Retina (tissue), 1 donor: Measurements from ENCODE around the gene STK11.

ENCODE experiments used
- DNase-seq: peaks from one replicate; pipeline ENCODE4 v3.0.0-alpha.2; 2016

The STK11 gene, protein sequence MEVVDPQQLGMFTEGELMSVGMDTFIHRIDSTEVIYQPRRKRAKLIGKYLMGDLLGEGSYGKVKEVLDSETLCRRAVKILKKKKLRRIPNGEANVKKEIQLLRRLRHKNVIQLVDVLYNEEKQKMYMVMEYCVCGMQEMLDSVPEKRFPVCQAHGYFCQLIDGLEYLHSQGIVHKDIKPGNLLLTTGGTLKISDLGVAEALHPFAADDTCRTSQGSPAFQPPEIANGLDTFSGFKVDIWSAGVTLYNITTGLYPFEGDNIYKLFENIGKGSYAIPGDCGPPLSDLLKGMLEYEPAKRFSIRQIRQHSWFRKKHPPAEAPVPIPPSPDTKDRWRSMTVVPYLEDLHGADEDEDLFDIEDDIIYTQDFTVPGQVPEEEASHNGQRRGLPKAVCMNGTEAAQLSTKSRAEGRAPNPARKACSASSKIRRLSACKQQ

DNA sequence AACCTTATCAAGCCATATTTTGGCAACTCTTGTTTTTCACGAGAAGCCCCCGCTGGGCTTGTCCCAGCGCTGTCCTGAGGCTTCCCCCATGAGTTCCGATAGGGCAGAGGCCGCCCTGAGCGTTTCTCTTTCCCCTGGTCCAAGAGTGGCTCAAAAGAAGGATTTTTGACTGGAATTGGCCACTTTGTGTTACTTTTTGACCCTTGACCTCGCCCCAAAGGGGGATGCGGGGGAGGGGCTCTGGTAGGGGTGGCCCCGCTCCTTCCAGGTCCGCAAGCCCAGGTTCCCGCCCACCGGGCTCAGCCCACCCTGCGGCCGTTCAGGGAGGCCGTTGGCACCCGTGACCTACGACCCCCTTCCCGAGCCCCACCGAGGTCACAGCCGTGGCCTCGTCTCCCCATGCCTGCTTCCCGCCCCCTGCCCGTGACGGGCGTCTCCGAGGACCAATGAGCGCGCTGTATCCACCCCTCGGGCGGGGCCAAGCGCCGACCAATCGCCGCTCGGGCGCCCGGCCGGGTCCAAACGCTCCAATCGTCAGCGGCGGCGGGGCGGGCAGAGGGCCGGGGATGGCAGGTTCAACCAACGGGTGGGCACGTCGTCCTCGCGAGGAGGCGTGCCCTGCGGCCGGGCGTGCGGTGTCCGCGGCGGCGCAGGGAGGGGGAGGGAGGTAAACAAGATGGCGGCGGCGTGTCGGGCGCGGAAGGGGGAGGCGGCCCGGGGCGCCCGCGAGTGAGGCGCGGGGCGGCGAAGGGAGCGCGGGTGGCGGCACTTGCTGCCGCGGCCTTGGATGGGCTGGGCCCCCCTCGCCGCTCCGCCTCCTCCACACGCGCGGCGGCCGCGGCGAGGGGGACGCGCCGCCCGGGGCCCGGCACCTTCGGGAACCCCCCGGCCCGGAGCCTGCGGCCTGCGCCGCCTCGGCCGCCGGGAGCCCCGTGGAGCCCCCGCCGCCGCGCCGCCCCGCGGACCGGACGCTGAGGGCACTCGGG is at the start of gene STK11:
STK11 (plus strand) TSS at position 665 of the 986 bp plus-strand sequence. CDS start 1,136 bp downstream, outside the sequence.
- peak; percentile 98 for DNase-seq

GRCh38 chr19:1156305-1156801 is 49.2 kb upstream of the STK11 start:
- DNase-seq: no peak

GRCh38 chr19:1156830-1157615 is 48.6 kb upstream of the STK11 start:
- DNase-seq: no peak

DNA sequence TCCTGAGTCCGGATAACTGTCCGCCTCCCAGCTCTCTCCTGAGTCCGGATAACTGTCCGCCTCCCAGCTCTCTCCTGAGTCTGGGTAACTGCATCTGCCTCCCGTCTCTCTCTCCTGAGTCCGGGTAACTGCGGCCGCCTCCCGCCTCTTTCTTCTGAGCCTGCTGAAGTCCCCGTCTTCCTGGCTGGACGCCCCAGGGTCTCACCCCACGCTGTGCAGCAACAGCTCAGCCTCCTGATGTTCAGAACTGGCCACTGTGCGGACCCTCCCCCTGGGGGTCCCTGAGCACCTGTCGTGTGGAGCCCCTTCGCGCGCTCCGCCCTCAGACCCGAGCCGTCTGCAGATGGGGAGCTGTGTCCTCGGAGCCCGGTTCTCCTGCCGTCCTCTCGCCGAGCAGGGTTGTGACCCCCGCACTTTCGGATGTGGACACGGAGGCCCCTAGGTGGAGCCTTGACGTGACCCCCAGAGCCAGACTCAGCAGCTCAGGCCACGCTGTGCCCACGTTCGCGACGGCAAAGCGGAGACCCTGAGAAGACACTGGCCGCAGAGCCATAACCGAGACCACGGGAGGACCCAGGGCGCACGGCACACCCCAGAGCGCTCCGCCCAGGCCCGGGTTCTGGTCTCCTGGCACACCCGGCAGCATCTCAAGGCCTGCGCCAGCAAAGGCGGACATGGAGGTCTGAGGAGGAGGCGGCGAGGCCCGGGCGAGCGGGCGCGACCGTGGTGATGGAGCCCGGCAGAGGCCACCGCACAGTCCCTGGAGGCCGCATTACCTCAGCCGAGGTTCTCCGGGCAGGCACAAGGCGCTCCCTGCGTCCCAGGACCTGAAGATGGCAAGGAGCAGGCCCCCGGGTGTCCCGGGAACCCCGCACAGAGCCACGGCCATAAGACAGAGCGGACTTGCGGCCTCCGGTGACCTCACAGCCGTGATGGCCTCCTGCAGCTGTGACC is 47.4 kb upstream of the STK11 start:
- no peak for DNase-seq

DNA sequence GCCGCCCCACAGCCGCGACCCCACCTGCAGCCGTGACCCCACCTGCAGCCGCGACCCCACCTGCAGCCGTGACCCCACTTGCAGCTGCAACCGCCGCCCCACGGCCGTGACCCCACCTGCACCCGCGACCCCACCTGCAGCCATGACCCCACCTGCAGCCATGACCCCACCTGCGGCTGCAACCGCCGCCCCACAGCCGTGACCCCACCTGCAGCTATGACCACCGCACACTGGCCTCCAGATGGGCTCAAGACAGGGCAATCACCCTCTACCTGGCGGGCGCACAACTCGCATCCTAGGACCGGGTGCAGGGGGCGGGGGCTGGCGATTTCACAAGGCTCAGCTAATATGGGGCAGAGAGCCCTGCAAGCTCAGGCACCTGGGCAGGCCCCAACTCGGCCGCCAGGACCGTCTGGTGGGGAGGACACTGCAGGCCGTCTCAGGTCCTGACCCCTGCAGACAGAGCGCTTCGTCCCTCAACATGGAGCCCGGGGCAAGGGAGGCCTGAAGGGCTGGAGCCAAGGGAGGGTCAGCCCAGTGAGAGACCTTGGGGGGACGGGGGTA is 46.6 kb upstream of the STK11 start:
- no peak for DNase-seq

DNA sequence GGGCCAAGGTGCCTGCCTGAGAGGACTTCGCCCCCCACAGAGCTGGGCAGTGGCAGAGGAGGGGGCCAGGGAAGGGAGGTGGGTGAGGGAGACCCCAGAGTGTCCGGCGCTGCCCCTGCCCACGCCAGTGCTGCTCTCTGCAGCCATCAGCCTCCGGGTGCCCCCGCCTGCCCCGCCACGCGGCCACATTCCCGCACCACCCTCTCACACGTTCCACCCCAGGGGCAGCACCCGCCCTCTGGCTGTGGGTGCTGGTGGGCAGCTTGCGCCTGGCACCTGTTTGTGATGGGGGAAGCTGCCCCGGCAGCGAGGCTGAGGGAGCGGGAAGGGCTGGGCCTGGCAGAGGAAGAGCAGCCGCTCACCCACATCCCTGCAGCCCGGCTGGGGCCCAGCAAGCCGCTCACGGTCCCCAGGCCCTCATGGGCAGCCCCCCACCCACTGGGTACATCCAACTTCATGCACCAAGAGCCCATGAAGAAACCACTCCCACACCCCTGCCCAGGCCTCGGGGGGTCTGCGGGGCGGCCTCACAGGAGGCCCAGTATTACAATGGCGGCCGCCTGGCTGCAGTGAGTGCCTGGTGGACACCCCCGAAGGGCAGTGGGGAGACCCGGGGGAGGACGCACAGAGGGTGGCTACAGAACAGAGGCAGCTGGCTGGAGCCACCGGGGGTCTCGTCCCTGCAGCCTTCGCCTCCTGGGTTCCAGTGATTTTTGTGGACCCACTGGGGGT is 45.5 kb upstream of the STK11 start:
- DNase-seq: no peak

DNA sequence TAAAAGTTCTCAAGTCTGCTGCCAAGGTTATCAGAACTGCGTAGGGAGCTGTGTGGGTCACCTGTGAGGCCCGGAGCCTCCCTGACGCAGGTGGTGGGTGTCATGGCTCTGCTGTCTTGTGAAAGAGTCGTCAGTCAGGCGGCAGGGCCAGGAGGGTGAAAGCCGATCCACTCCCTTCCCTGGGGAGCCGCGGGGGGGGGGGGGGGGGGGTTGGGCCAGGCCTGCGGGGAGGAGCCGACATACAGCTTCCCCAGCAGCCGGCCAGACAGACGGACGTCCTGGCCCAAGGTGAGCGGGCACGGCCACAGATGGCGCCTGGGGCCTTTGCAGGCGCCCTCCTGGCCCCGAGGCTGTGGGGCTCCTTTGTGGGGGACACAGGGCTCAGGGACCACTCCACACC is 43.9 kb upstream of the STK11 start:
- DNase-seq: no peak

GRCh38 chr19:1162404-1163282 is 42.9 kb upstream of the STK11 start:
- DNase-seq: no peak

- no peak for DNase-seq
Observed at GRCh38 chr19:1163283-1163933, 42.2 kb upstream of the STK11 start.

DNA sequence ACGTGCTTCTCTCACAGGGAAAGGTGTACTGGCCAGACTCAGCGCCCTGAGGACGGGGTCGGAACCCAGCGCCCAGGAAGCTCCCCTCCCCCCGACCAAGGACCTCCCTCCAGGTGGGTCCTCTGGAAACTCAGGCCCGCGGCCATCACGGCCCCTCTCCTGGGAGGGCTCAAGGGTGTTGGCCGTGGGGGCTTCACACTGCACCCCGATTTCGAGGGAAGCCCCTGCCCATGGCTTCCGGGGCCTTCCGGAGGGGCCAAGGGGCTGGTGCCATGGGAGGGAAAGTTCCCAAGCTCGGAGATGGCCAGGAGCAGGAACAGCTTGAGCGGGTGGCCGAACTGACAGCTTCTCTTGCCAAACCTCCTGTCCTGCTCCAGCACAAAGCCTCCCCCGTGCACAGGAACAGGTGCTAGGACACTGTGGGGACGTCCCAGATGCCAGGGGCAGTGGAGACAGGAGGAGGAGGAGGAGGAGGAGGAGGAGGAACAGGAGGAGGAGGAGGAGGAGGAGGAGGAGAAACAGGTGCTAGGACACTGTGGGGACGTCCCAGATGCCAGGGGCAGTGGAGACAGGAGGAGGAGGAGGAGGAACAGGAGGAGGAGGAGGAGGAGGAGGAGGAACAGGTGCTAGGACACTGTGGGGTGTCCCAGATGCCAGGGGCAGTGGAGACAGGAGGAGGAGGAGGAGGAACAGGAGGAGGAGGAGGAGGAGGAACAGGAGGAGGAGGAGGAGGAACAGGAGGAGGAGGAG is 41.5 kb upstream of the STK11 start:
- no peak for DNase-seq

DNA sequence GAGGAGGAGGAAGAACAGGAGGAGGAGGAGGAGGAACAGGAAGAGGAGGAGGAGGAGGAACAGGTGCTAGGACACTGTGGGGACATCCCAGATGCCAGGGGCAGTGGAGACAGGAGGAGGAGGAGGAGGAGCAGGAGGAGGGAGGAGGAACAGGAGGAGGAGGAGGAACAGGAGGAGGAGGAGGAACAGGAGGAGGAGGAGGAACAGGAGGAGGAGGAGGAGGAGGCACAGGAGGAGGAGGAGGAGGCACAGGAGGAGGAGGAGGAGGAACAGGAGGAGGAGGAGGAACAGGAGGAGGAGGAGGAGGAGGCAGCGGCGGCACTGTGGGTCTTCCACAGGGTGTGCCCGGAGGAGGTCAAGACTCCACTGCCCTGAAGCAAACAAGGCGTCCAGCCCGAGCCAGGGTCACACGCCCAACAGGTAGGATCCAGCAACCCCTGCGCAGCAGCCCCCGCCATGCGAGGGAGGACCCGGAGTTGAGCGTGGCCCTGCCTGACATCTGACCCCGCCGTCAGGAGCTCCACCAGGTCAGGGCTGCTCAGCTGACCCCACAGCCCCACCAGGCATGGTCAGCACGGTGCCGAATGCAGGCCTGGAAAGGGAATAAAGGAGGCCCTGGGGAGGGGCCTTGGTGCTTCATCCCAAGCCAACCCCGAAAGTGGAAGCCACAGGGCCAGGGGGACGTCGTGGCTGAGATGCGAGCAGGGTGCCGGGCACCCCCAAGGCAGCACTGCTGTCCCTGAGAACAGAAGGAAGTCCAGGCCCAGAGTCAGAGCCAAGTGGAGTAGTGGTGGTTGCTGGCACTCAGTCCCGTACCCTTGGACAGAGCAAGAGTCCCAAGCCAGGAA is 40.7 kb upstream of the STK11 start:
- DNase-seq: no peak

- no peak for DNase-seq
Observed at GRCh38 chr19:1166872-1167573, 38.6 kb upstream of the STK11 start.

DNA sequence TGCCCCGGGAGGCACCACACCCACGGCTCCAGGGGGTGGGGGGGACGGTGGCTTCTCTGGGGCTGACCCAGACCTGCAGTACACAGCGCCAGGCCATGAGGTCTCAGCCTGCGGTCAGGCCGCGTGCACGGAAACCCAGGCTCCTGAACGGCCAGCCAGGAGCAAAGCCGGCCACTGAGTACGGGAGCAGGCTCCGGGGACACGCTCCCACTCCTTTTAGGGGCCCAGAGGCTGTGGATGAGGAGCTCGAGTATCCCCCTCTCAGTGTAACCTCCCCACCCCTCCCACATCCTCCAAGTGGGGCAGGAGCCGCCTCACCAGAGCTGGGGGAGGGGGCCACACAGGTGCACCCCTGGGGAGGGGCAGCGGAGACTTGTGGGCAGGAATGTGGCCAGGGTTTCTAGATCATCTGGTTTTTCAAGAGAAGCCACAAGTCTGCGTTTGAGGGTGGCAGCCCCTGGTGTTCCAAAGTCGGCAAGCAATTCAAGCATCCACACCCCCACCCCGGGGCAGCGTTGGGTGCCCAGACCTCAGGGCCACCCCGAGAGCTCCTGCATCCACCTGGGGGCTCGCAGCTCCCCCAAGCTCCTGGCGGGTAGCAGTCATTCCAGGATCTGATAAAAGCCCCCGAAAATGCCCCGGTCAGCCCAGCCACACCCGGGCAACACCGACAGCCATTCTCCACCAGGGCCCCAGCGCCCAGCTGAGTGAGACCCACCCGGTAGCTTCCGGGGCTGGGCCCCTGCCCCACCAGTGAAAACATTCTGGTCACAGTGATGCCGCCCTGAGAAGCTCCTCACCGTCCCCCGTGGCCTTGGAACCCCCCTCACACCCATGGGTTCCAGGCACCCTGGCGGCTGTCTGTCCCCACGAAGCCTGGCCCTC is 37.6 kb upstream of the STK11 start:
- no peak for DNase-seq

DNA sequence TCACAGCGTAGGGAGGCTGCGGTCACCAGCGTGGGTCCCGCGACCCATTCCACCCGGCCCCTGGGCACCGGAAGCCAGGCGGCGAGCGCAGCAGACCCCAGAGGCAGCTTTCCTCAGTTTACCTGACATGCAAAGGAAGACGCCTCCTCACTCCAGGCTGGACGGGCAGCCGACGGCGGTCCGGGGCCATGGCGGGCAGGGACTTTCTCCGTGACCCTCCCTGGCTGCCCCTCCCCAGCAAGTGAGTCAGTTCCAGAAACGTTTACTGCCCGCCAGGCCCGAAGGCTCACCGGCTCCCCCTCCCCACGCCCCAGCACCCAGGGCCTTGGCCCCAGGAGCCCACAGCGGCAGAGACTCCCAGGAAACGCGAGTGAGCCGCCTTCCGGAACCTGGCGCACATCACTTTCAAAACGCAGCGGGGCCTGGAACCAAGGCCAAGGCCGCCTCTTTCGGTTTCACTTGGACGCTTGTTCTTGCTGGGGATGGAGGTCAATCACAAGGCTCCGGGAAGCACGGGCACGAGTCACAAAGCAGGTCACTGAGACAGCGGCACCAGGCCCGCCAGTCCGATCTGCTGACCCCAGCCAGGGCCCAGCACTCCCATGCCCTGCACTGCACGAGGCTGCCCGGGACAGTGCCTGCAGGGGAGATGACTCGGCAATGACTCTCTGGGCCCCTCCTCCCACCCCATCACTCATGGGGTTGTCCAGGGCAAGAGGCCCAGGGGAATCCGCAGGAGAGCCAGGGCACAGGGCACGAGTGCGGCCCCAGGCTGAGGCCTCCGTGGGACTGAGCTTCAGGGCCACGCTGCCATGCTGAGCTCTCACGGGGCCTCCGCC is 36.8 kb upstream of the STK11 start:
- DNase-seq: no peak
